Stimulated activated CD8-positive, alpha-beta memory T cell treated with anti-CD3 and anti-CD28 coated beads, Interleukin-12 subunit alpha, Interleukin-12 subunit beta, amount 100 ng/mL, for 24 hours (primary cell): ENCODE measurements around the gene TNNT1.

ENCODE experiments used
- DNase-seq: peaks from one replicate; pipeline ENCODE4 v3.0.0-alpha.2; 2020; ENCODE audit errors: extremely low read depth

The TNNT1 gene

GRCh38 chr19:55089342-55089944, 59.6 kb downstream of the TNNT1 start:
- DNase-seq = no peak

GRCh38 chr19:55088543-55089341, 60.3 kb downstream of the TNNT1 start:
- DNase-seq = no peak

GRCh38 chr19:55088021-55088451, 61.0 kb downstream of the TNNT1 start:
- DNase-seq = no peak

- DNase-seq = no peak
Observed at GRCh38 chr19:55087542-55087901, 61.5 kb downstream of the TNNT1 start.

- no peak for DNase-seq
Observed at GRCh38 chr19:55086730-55087541, 62.1 kb downstream of the TNNT1 start.

- no peak for DNase-seq
Observed at GRCh38 chr19:55085923-55086715, 62.9 kb downstream of the TNNT1 start.

GRCh38 chr19:55084416-55084815, 64.6 kb downstream of the TNNT1 start:
- DNase-seq = no peak

GRCh38 chr19:55083004-55083850, 65.8 kb downstream of the TNNT1 start:
- no peak for DNase-seq
